H7 (cell line): ENCODE data around the gene CERS1. TPM values are rescaled to one million over a fixed set of nuclear protein-coding genes. Genes with fewer than 3 reads are reported as not detected.

Source experiments
- DNase-seq: peaks from one replicate; pipeline ENCODE4 v3.0.0; 2012
- H3K27me3 ChIP-seq: 2 replicates; pipeline ENCODE4 v1.6.0; 2011; ENCODE audit warnings: mild to moderate bottlenecking, low read length; ENCODE audit not compliant: control insufficient read depth, insufficient read depth
- H3K36me3 ChIP-seq: replicated peaks from 2 replicates; pipeline ENCODE4 v1.5.1; 2011; ENCODE audit warnings: low read length; ENCODE audit not compliant: control insufficient read depth, insufficient read depth
- H3K4me3 ChIP-seq: 2 replicates; pipeline ENCODE4 v1.5.1; 2011; ENCODE audit warnings: low read depth, mild to moderate bottlenecking, control low read depth, low read length, moderate library complexity; ENCODE audit not compliant: insufficient read depth
- total RNA-seq: library from RNA; depleted of rRNA; stranded (reverse); fragments of >200 nt; shearing (Covaris generic); gene quantifications from 2 replicates; pipeline ENCODE4 v1.2.3, GENCODE V29; 2014

CERS1 gene
- total RNA-seq, 1 experiment from 2014 or later = 7.8 TPM

- H3K4me3 ChIP-seq = no peak overlapping the region
- DNase-seq = no peak
- H3K36me3 ChIP-seq = peaks cover 1% of the 10 kb centered on the region; the same call in 1 of the 2 replicates
- no peaks in the 10 kb centered on the region for H3K27me3 ChIP-seq
Observed at GRCh38 chr19:18878858-18879578, 16.9 kb downstream of the CERS1 start.

- H3K4me3 ChIP-seq = no peak overlapping the region
- H3K36me3 ChIP-seq = peaks cover 1% of the 10 kb centered on the region; the same call in 1 of the 2 replicates
- no peak for DNase-seq
- H3K27me3 ChIP-seq = no peaks in the 10 kb centered on the region
Observed at GRCh38 chr19:18878058-18878797, 17.7 kb downstream of the CERS1 start.

GRCh38 chr19:18876865-18877264, 19.1 kb downstream of the CERS1 start:
- no peak overlapping the region for H3K4me3 ChIP-seq
- no peak for DNase-seq
- H3K27me3 ChIP-seq = no peaks in the 10 kb centered on the region
- peaks cover 1% of the 10 kb centered on the region; the same call in 1 of the 2 replicates for H3K36me3 ChIP-seq

- H3K27me3 ChIP-seq = no peaks in the 10 kb centered on the region
- no peak overlapping the region for H3K4me3 ChIP-seq
- peaks cover 1% of the 10 kb centered on the region; the same call in 1 of the 2 replicates for H3K36me3 ChIP-seq
- no peak for DNase-seq
Observed at GRCh38 chr19:18875726-18876125, 20.2 kb downstream of the CERS1 start.

GRCh38 chr19:18871543-18871942, 24.4 kb downstream of the CERS1 start:
- no peaks in the 10 kb centered on the region for H3K27me3 ChIP-seq
- DNase-seq = no peak
- peaks cover 4% of the 10 kb centered on the region for H3K36me3 ChIP-seq
- H3K4me3 ChIP-seq = no peak overlapping the region

GRCh38 chr19:18870531-18871172, 25.3 kb downstream of the CERS1 start:
- Histone ChIP-seq H3K4me3 (peak overlapping the region; percentile 16; the same call in 1 of the 2 replicates), H3K27me3 (no peaks in the 10 kb centered on the region), H3K36me3 (peaks cover 4% of the 10 kb centered on the region)
- no peak for DNase-seq

GRCh38 chr19:18869781-18870530, 26.0 kb downstream of the CERS1 start:
- Histone ChIP-seq H3K27me3 (no peaks in the 10 kb centered on the region), H3K36me3 (peaks cover 5% of the 10 kb centered on the region), H3K4me3 (no peak overlapping the region; the same call in 1 of the 2 replicates)
- DNase-seq = peak; percentile 99

- Histone ChIP-seq H3K4me3 (no peak overlapping the region), H3K27me3 (no peaks in the 10 kb centered on the region), H3K36me3 (peaks cover 5% of the 10 kb centered on the region)
- peak; percentile 80 for DNase-seq
Observed at GRCh38 chr19:18869023-18869618, 26.8 kb downstream of the CERS1 start.

GRCh38 chr19:18868380-18869022, 27.5 kb downstream of the CERS1 start:
- Histone ChIP-seq H3K36me3 (peaks cover 9% of the 10 kb centered on the region), H3K27me3 (no peaks in the 10 kb centered on the region), H3K4me3 (no peak overlapping the region)
- peak; percentile 74 for DNase-seq

GRCh38 chr19:18867751-18868150, 28.2 kb downstream of the CERS1 start:
- DNase-seq = no peak

GRCh38 chr19:18867199-18867598, 28.8 kb downstream of the CERS1 start:
- H3K4me3 ChIP-seq = no peak overlapping the region
- peaks cover 17% of the 10 kb centered on the region for H3K36me3 ChIP-seq
- DNase-seq = no peak
- no peaks in the 10 kb centered on the region for H3K27me3 ChIP-seq

More at GRCh38 chr19:18867751-18868150, 28.2 kb downstream of the CERS1 start:
- H3K27me3 ChIP-seq = no peaks in the 10 kb centered on the region
- H3K4me3 ChIP-seq = no peak overlapping the region
- H3K36me3 ChIP-seq = peaks cover 13% of the 10 kb centered on the region

GRCh38 chr19:18866800-18867123, 29.2 kb downstream of the CERS1 start:
- no peak for DNase-seq

GRCh38 chr19:18865973-18866799, 29.8 kb downstream of the CERS1 start:
- Histone ChIP-seq H3K36me3 (peaks cover 26% of the 10 kb centered on the region), H3K27me3 (no peaks in the 10 kb centered on the region), H3K4me3 (no peak overlapping the region)
- DNase-seq = peak; percentile 99

More at GRCh38 chr19:18866800-18867123, 29.2 kb downstream of the CERS1 start:
- Histone ChIP-seq H3K27me3 (no peaks in the 10 kb centered on the region), H3K36me3 (peaks cover 22% of the 10 kb centered on the region), H3K4me3 (no peak overlapping the region)
